UCSD-AML1 (cell line): Measurements from ENCODE around the gene TET2.

Experiments
- DNase-seq: peaks from one replicate; lab custom pipeline; 2025; ENCODE audit not compliant: unreplicated experiment; lab: John Stamatoyannopoulos, UW

Gene TET2

DNA sequence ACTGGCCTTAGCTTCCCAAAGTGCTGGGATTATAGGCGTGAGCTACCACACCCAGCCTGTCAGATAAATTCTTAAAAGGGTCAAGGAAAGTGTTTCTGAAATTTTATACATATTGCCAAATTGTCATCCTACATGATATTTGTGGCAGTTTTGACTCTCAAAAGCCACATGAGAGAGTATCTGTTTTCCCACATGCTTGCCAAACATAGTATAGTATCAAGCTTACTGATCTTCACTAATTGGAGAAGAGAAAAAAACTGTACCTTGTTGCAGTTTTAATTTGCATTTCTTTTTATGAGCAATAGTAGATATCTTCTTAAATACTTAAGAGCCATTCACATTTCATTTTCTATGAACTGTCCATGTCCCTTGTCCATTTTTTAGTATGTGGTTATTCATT, 83.6 kb downstream of the TET2 start:
- DNase-seq: no peak

DNA sequence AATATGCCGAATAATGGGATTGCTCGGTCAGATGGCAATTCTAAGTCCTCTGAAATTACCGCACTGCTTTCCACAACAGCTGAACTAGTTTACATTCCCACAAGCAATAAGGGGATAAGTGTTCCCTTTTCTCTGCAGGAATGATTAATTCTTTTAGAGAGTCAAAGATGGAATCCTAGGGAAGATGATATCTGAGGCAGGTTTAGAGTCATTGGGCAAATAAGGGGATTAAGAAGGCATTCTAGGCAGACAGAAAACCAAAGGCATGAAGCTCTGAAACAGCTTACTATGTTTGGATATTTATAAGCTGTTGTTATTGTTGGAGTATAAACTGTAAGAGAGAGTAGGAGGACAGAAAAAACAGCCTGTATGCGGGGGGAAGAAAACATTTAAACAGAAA, 85.7 kb downstream of the TET2 start:
- no peak for DNase-seq

DNA sequence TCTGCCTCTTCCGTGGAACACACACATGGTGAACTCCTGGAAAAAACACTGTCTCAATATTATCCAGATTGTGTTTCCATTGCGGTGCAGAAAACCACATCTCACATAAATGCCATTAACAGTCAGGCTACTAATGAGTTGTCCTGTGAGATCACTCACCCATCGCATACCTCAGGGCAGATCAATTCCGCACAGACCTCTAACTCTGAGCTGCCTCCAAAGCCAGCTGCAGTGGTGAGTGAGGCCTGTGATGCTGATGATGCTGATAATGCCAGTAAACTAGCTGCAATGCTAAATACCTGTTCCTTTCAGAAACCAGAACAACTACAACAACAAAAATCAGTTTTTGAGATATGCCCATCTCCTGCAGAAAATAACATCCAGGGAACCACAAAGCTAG, 87.9 kb downstream of the TET2 start:
- DNase-seq: no peak

DNA sequence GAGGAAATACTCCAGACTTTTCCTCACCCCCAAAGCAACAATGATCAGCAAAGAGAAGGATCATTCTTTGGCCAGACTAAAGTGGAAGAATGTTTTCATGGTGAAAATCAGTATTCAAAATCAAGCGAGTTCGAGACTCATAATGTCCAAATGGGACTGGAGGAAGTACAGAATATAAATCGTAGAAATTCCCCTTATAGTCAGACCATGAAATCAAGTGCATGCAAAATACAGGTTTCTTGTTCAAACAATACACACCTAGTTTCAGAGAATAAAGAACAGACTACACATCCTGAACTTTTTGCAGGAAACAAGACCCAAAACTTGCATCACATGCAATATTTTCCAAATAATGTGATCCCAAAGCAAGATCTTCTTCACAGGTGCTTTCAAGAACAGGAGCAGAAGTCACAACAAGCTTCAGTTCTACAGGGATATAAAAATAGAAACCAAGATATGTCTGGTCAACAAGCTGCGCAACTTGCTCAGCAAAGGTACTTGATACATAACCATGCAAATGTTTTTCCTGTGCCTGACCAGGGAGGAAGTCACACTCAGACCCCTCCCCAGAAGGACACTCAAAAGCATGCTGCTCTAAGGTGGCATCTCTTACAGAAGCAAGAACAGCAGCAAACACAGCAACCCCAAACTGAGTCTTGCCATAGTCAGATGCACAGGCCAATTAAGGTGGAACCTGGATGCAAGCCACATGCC, 89.7 kb downstream of the TET2 start:
- no peak for DNase-seq

DNA sequence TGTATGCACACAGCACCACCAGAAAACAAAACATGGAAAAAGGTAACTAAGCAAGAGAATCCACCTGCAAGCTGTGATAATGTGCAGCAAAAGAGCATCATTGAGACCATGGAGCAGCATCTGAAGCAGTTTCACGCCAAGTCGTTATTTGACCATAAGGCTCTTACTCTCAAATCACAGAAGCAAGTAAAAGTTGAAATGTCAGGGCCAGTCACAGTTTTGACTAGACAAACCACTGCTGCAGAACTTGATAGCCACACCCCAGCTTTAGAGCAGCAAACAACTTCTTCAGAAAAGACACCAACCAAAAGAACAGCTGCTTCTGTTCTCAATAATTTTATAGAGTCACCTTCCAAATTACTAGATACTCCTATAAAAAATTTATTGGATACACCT, 90.2 kb downstream of the TET2 start:
- DNase-seq: no peak

DNA sequence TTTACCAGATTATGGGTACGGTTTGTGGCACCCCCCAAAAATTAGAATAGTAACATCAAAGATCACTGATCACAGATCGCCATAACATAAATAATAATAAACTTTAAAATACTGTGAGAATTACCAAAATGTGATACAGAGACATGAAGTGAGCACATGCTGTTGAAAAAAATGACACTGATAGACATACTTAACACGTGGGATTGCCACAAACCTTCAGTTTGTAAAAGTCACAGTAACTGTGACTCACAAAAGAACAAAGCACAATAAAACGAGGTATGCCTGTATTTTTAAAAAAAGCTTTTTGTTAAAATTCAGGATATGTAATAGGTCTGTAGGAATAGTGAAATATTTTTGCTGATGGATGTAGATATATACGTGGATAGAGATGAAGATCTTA, 93.4 kb downstream of the TET2 start:
- no peak for DNase-seq

DNA sequence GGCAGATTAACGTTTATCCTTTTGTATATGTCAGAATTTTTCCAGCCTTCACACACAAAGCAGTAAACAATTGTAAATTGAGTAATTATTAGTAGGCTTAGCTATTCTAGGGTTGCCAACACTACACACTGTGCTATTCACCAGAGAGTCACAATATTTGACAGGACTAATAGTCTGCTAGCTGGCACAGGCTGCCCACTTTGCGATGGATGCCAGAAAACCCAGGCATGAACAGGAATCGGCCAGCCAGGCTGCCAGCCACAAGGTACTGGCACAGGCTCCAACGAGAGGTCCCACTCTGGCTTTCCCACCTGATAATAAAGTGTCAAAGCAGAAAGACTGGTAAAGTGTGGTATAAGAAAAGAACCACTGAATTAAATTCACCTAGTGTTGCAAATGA, 94.8 kb downstream of the TET2 start:
- DNase-seq: no peak

DNA sequence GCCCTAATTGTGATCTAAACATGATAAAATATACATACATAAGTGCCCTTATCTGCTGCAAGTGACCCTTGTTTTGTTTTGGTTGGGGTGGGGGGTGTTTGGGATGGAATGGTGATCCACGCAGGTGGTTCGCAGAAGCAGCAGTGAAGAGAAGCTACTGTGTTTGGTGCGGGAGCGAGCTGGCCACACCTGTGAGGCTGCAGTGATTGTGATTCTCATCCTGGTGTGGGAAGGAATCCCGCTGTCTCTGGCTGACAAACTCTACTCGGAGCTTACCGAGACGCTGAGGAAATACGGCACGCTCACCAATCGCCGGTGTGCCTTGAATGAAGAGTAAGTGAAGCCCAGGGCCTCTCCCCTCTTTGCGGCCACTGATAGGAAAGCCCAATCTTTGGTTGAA, 96.8 kb downstream of the TET2 start:
- DNase-seq: no peak

DNA sequence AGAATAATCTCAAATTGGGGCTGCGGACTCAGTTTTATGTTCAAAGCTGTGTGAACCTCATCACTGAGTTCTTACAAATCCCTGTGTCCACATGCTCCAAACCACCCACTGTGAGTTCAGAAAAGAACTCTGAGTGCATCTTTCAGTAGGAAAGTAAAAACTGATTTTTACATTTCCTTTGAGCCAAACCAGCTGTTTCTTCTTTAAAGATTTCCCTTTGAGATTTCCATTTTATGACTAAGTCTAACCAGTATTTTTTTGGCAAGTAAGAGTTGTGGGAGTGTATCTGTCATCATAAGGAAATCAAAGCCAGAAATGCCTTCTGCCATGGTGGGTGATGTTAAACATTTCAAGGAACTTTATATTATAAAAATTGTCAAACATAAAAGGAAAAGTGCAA, 100.0 kb downstream of the TET2 start:
- no peak for DNase-seq

DNA sequence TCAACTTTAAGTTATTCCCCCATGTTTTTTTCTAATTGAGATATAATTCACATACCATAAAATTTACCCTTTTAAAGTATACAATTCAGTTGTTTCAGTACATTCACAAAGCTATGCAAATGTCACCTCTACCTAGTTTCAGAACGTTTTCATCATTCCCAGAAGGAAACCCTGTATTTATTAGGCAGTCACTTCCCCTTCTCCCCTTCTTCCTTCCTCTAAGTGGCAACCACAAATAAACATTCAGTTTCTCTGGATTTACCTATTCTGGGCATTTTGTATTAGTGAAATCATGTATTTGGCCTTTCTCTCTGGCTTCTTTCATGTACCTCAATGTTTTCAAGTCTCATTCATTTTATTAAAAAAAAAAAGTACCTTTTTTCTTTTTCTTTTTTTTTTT, 101.9 kb downstream of the TET2 start:
- no peak for DNase-seq

DNA sequence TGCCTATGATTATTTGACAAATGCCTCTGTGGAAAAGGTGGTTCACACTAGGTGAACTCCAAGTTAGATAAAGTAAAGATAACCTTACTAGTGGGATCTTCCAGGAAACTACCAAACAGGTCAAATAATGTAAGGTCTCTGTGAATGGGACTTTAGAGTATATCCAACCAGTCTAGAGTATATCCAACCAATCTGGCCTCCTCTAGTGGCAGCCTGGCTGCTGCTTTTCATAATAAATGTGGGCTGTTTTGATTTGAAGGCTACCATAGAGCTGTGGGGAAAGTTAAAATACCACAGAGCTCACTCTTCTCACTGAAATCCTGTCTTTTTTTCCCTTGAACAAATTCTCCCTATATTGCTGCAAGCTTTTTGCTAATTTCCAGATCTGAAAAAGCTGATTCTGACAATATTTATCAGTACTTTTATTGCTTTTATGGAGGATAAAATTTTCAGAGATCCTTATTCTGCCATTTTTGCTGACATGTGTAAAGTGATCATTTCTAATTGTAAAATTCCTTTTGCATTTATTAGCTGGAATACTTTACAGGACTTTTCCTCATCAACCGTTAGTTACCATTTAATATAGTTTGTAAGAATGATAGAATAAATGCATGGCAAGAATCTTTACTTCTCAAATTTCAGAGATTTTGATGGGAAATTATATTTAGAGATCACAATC, 111.3 kb downstream of the TET2 start:
- DNase-seq: no peak

DNA sequence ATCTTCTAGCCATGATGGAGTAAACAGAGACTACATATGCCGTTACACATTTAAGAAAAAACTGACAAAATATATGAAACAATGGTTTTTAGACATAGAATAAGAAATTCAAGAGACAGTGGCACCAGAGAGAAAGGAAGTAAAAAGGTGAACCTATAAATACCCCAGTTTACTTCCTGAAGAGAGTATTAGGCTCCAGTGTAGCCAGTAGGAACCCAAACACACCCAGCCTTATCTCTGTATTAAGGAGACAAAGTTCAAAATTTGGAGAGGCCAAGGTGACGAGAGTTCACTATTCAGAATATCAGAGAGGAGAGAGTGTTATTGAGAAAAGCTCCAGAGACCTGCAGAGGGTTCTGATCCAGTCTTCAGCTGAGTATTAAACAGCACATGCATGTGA, 119.0 kb downstream of the TET2 start:
- DNase-seq: no peak

DNA sequence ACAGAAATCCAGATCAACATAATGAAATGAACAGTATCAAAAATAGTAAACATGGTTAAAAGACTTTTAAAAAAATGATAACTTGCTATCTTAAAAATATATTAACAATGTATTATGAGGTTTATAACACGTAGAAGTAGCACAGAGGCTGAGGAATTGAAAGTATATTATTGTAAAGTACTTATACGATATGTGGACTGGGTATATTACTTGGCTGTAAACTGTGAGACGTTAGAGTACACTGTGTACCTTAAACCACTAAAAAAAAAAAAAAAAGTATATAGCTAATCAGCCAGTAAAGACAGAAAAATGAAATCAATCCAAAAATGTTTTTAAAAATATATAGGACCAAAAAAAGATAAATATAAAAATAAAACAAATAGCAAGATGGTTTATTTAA, 120.6 kb downstream of the TET2 start:
- DNase-seq: no peak

DNA sequence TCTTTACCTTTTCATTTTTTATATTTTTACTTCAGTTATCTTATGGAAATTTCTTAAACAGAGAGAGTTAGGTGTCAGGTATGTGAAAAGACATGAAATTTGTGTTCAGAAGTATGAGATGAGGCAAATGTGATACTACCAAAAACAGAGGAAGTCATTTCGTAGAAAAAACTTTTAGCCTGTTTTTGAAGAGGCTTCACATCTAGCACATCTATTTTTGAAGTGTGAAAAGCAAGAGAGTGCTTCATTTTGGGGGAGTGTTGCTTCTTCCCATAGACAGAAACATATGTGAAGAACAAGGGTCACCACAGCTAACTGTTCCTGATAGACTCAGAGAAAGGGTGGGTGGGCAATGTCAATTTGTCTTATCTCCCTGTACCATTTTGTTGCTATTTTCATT, 125.3 kb downstream of the TET2 start:
- no peak for DNase-seq

DNA sequence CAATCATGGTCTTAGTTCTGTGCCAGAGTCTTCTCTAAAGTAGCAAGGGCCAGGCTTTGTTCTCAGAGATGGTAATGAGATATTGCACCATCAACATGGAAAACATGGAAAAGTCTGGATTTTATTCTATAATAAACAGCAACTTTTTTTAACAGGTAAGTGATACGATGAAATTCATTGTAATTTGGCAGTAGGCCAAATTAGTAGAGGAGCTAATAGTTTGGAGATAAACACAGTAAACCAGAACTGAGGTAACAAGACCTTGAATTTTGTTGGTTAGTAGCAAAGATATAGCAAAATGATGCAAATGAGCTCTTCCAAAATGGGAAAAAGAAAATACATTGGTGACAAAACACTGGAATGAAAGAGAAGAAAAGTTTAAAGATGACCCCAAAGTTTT, 126.6 kb downstream of the TET2 start:
- no peak for DNase-seq

DNA sequence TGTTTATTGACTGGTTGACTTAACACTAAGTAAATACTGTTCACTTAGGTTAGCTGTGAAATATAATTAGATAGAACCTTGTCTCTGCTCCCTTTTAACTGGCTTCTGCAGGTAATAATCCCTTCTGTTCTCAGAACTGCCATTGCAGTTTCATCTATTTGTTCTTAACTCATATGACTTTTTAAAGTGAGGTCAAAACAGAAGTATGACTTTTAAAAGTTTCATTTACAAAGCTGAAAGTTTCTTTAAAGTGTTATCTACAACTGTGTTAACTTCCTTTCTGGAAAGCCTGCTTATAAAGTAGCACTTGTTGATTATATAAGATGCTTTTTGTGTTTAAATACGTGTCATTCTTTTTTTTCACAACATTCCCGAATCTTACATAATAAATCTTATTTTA, 127.4 kb downstream of the TET2 start:
- no peak for DNase-seq

DNA sequence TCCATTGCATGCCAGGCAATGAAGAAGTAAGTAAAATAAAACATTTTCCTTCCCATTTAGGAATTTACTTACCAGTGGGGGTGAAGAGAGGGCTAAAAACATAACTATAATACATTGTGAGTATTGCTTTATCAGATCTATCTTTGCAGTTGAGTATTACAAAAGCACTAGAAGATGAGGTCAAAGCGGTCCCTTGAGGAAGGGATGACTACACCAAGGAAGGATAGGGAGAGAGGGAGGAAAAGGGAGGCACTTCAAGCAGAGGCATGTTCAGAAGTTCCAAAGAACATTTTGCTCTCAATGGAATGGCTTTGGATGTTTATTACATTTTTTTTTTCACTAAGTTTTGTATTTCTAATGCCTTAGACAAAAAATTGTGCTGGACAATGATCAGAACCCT, 127.8 kb downstream of the TET2 start:
- DNase-seq: no peak

DNA sequence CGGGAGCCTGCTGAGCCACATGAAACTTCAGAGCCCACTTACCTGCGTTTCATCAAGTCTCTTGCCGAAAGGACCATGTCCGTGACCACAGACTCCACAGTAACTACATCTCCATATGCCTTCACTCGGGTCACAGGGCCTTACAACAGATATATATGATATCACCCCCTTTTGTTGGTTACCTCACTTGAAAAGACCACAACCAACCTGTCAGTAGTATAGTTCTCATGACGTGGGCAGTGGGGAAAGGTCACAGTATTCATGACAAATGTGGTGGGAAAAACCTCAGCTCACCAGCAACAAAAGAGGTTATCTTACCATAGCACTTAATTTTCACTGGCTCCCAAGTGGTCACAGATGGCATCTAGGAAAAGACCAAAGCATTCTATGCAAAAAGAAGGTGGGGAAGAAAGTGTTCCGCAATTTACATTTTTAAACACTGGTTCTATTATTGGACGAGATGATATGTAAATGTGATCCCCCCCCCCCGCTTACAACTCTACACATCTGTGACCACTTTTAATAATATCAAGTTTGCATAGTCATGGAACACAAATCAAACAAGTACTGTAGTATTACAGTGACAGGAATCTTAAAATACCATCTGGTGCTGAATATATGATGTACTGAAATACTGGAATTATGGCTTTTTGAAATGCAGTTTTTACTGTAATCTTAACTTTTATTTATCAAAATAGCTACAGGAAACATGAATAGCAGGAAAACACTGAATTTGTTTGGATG, 129.9 kb downstream of the TET2 start:
- DNase-seq: no peak

DNA sequence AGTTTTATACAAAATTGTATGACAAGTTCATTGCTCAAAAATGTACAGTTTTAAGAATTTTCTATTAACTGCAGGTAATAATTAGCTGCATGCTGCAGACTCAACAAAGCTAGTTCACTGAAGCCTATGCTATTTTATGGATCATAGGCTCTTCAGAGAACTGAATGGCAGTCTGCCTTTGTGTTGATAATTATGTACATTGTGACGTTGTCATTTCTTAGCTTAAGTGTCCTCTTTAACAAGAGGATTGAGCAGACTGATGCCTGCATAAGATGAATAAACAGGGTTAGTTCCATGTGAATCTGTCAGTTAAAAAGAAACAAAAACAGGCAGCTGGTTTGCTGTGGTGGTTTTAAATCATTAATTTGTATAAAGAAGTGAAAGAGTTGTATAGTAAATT, 131.0 kb downstream of the TET2 start:
- no peak for DNase-seq

DNA sequence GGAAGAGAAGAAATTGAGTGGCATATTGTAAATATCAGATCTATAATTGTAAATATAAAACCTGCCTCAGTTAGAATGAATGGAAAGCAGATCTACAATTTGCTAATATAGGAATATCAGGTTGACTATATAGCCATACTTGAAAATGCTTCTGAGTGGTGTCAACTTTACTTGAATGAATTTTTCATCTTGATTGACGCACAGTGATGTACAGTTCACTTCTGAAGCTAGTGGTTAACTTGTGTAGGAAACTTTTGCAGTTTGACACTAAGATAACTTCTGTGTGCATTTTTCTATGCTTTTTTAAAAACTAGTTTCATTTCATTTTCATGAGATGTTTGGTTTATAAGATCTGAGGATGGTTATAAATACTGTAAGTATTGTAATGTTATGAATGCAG, 132.6 kb downstream of the TET2 start:
- DNase-seq: no peak

DNA sequence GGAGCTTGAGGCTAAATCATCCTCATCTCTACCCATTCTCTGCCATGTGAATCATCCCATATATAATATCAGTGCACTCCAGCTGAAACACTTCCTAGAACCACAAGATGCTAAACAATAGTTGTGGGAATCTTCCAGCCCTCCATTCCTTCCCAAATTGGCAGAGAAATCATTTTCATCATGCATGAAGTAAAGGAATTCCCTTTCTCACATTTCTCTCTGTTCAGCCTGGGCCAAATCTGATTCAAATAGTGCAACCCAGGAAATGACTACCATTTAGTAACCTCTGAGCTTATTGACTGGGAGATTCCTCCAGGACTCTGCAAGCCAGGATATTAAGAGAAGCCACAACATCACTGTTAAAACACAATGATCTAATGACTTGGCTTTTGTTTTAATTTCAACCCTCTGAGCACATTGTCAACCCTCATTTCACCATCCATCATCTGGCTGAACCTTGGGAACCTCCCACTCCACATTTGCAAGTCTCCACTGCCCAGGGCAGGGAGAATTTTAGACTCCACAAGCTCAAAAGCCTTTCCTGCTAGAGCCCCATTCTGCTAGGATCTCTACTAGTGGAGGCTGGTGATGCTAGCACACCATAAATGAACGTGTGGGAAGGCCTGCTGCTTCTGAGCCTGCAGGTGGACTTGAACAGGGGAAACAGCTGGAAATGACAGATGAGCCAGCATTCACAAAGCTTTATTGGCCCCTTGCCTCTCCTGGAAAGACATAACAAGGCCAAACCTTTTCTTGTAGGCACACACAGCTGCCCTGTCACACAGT, 133.9 kb downstream of the TET2 start:
- DNase-seq: peak; percentile 16

DNA sequence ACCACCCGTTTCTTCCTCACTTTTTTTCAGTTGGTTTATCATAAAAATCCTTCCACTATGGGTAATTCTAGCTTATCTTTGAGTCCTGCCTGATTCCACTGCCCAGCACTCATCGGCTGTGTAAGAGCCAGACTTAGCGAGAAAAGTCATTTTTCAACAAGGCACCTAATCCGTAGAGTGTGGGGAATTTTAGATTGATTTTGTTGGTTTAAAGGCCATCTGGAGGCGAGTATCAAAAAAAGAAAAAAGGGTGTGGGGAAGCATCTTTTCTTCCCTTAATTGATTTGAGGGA, 134.4 kb downstream of the TET2 start:
- no peak for DNase-seq
